Aorta (tissue), 5 donors: ENCODE data around the gene B3GNT4. TPM values are rescaled to one million over a fixed set of nuclear protein-coding genes. Genes with fewer than 3 reads are reported as not detected.

Experiments used
- ATAC-seq: fragments of 200-7000 bp; cut with Tn5 transposase; one replicate; pipeline ENCODE4 v1.9.1; 2022; ENCODE audit warnings: moderate library complexity; ENCODE audit not compliant: low FRiP score
- DNase-seq, 2 donors: peaks; one replicate each; pipeline ENCODE4 v3.0.0-alpha.2; 2020
- H3K27ac ChIP-seq, 2 donors: one replicate each; pipeline ENCODE4 v1.5.1; 2013; ENCODE audit warnings: low read length in 2 of 2, mild to moderate bottlenecking in 2 of 2, moderate library complexity in 2 of 2, control low read depth in 1 of 2, inconsistent platforms in 1 of 2, low read depth in 1 of 2
- H3K27me3 ChIP-seq, 2 donors: one replicate each; pipeline ENCODE4 v1.6.1; 2013; ENCODE audit warnings: control low read depth in 1 of 2, low read length in 1 of 2, mild to moderate bottlenecking in 1 of 2, moderate library complexity in 1 of 2; ENCODE audit not compliant: insufficient read depth in 2 of 2, control insufficient read depth in 1 of 2
- H3K36me3 ChIP-seq, 2 donors: one replicate each; pipeline ENCODE4 v1.6.1; 2013; ENCODE audit warnings: control low read depth in 1 of 2, low read length in 1 of 2, mild to moderate bottlenecking in 1 of 2; ENCODE audit not compliant: insufficient read depth in 2 of 2, control insufficient read depth in 1 of 2
- H3K4me1 ChIP-seq, 2 donors: one replicate each; pipeline ENCODE4 v1.6.1; 2013; ENCODE audit warnings: low read length in 2 of 2, control low read depth in 1 of 2, mild to moderate bottlenecking in 1 of 2, moderate library complexity in 1 of 2; ENCODE audit not compliant: insufficient read depth in 2 of 2, control insufficient read depth in 1 of 2
- H3K4me3 ChIP-seq, 2 donors: one replicate each; pipeline ENCODE4 v1.5.1; 2013; ENCODE audit warnings: low read length in 2 of 2, control low read depth in 1 of 2, mild to moderate bottlenecking in 1 of 2
- H3K9me3 ChIP-seq: one replicate; pipeline ENCODE4 v1.6.1; 2013; ENCODE audit warnings: mild to moderate bottlenecking, low read length; ENCODE audit not compliant: control insufficient read depth
- WGBS, 2 donors: extraction: QIAGEN DNeasy Blood & Tissue Kit; methylation state at CpG; one replicate each; pipeline ENCODE4 v1.1.7; 2013; 5-methylcytosine and 5-hydroxymethylcytosine counted together
- intact Hi-C, 2 donors: fragments of 100-400 bp; cut with DNase I; formaldehyde crosslinking; loops; one replicate each; pipeline versions ENCODE4 v1.14.2 to v1.15.0; 2022
- polyA plus RNA-seq, 2 donors: library from polyadenylated mRNA; stranded (reverse); fragments of 200-250 nt; gene quantifications; one replicate each; pipeline ENCODE4 v1.2.3, GENCODE V29; 2013
- total RNA-seq, 2 donors: library from RNA; stranded (reverse); fragmentation: NEBNext Ultra II Directional; extraction: Animal tissue kit (Norgen Biotek cat#: 25700); gene quantifications; one replicate each; pipeline ENCODE4 v1.2.1, GENCODE V29; 2021
- donor health status: healthy with polysubstance abuse.
- donor health status: Bipolar disorder and iron deficiency.
- donor health status: DM: no; HTN: no; CAD: no.
- donor health status: DM: no; HTN: no; CAD: no.
- donor health status: DM: yes; HTN: yes; CAD: no.

The B3GNT4 gene
- total and polyA plus RNA-seq, 4 donors = 0.38 TPM; not detected in 3

- no peak for ATAC-seq
- WGBS, 2 donors = 4 to 6% methylated on average over 49 to 55 of the region's 55 CpGs
- H3K27ac ChIP-seq = no peak overlapping the region
Measured at GRCh38 chr12:122226366-122227125, 23.0 kb downstream of the B3GNT4 start.

GRCh38 chr12:122227341-122227740, 23.8 kb downstream of the B3GNT4 start:
- ATAC-seq (no peak), DNase-seq (no peak)
- H3K4me3 ChIP-seq = no peak overlapping the region
- H3K4me1 ChIP-seq = no peaks in the 10 kb centered on the region
- H3K27me3 ChIP-seq = no peaks in the 10 kb centered on the region
- H3K36me3 ChIP-seq = peaks cover 3 to 9% of the 10 kb centered on the region in 2 donors
- intact Hi-C loops = no loop called here
- H3K27ac ChIP-seq = no peak overlapping the region
- H3K9me3 ChIP-seq = no peaks in the 10 kb centered on the region
- WGBS, 2 donors = 92 to 93% methylated on average over 17 of the region's 17 CpGs

More at GRCh38 chr12:122226366-122227125, 23.0 kb downstream of the B3GNT4 start:
- peak in 1 of 2 donors; percentile 52 for DNase-seq
- intact Hi-C loops = loop anchor here in 1 of 2 donors (1.0 kb wide), 1 partner anchor 40 kb away; the partner anchor contains the start of gene VPS33A
- H3K4me3 ChIP-seq = no peak overlapping the region
- H3K4me1 ChIP-seq = no peaks in the 10 kb centered on the region
- H3K9me3 ChIP-seq = no peaks in the 10 kb centered on the region
- peaks cover 3 to 7% of the 10 kb centered on the region in 2 donors for H3K36me3 ChIP-seq
- no peaks in the 10 kb centered on the region for H3K27me3 ChIP-seq

GRCh38 chr12:122228092-122228491, 24.6 kb downstream of the B3GNT4 start:
- no peaks in the 10 kb centered on the region for H3K9me3 ChIP-seq
- no peaks in the 10 kb centered on the region for H3K27me3 ChIP-seq
- intact Hi-C loops = no loop called here
- H3K27ac ChIP-seq = no peak overlapping the region
- no peaks in the 10 kb centered on the region for H3K4me1 ChIP-seq
- H3K4me3 ChIP-seq = no peak overlapping the region
- no peak for DNase-seq
- no peak for ATAC-seq
- H3K36me3 ChIP-seq = peaks cover 3 to 9% of the 10 kb centered on the region in 2 donors
- 93 to 95% methylated on average over 5 of the region's 5 CpGs for WGBS, 2 donors

GRCh38 chr12:122230798-122231197, 27.3 kb downstream of the B3GNT4 start:
- 60 to 71% methylated on average over 6 of the region's 6 CpGs for WGBS, 2 donors
- no peak overlapping the region for H3K27ac ChIP-seq
- no peaks in the 10 kb centered on the region for H3K9me3 ChIP-seq
- ATAC-seq = no peak
- H3K27me3 ChIP-seq = no peaks in the 10 kb centered on the region
- H3K4me3 ChIP-seq = no peak overlapping the region
- intact Hi-C loops = no loop called here
- no peak for DNase-seq
- H3K4me1 ChIP-seq = no peaks in the 10 kb centered on the region
- peaks cover 3 to 9% of the 10 kb centered on the region in 2 donors for H3K36me3 ChIP-seq

- Histone ChIP-seq H3K27ac (no peak overlapping the region), H3K4me3 (no peak overlapping the region), H3K36me3 (peaks cover 3 to 9% of the 10 kb centered on the region in 2 donors), H3K4me1 (no peaks in the 10 kb centered on the region), H3K9me3 (no peaks in the 10 kb centered on the region), H3K27me3 (no peaks in the 10 kb centered on the region)
- ATAC-seq = no peak
- WGBS, 2 donors = 92 to 93% methylated on average over 10 of the region's 10 CpGs
- intact Hi-C loops = no loop called here
- DNase-seq = no peak
Measured at GRCh38 chr12:122232691-122233090, 29.2 kb downstream of the B3GNT4 start.

- DNase-seq (no peak), ATAC-seq (no peak)
- 83 to 85% methylated on average over 7 of the region's 7 CpGs for WGBS, 2 donors
- no peak overlapping the region for H3K4me3 ChIP-seq
- no peaks in the 10 kb centered on the region for H3K9me3 ChIP-seq
- intact Hi-C loops = no loop called here
- H3K4me1 ChIP-seq = no peaks in the 10 kb centered on the region
- no peaks in the 10 kb centered on the region for H3K27me3 ChIP-seq
- H3K27ac ChIP-seq = no peak overlapping the region
- peaks cover 3 to 8% of the 10 kb centered on the region in 2 donors for H3K36me3 ChIP-seq
Measured at GRCh38 chr12:122235741-122236140, 32.2 kb downstream of the B3GNT4 start.

- intact Hi-C loops = no loop called here
- H3K4me3 ChIP-seq = no peak overlapping the region
- ATAC-seq (no peak), DNase-seq (no peak)
- no peaks in the 10 kb centered on the region for H3K4me1 ChIP-seq
- no peaks in the 10 kb centered on the region for H3K36me3 ChIP-seq
- H3K27me3 ChIP-seq = no peaks in the 10 kb centered on the region
- H3K9me3 ChIP-seq = no peaks in the 10 kb centered on the region
- H3K27ac ChIP-seq = no peak overlapping the region
- 88 to 92% methylated on average over 5 of the region's 5 CpGs for WGBS, 2 donors
Measured at GRCh38 chr12:122238861-122239260, 35.4 kb downstream of the B3GNT4 start.

- no peak for ATAC-seq
- 90 to 91% methylated on average over 6 of the region's 6 CpGs for WGBS, 2 donors
- H3K36me3 ChIP-seq = peaks cover 0 to 4% of the 10 kb centered on the region in 2 donors
- H3K4me3 ChIP-seq = no peak overlapping the region
- H3K27ac ChIP-seq = no peak overlapping the region
- no peaks in the 10 kb centered on the region for H3K4me1 ChIP-seq
- intact Hi-C loops = no loop called here
- no peaks in the 10 kb centered on the region for H3K27me3 ChIP-seq
- no peaks in the 10 kb centered on the region for H3K9me3 ChIP-seq
- no peak for DNase-seq
Measured at GRCh38 chr12:122243965-122244364, 40.5 kb downstream of the B3GNT4 start.
